Heart left ventricle (tissue), 16 donors: ENCODE data around the gene ZSCAN20. TPM values are rescaled to one million over a fixed set of nuclear protein-coding genes. Genes with fewer than 3 reads are reported as not detected.

ENCODE experiments used
- ATAC-seq, 4 donors: fragments of 200-7000 bp; cut with Tn5 transposase; one replicate each; pipeline ENCODE4 v1.9.1; 2020 to 2022; ENCODE audit warnings: moderate library complexity in 4 of 4, mild to moderate bottlenecking in 3 of 4, moderate number of reproducible peaks in 1 of 4
- DNase-seq, 5 donors: peaks; one replicate each; pipeline ENCODE4 v3.0.0-alpha.2; 2020
- H3K27ac ChIP-seq, 12 donors: fragments of 200-600 bp; sonication (generic) in 4 of 12; one replicate each; pipeline versions ENCODE4 v1.5.0 to v1.8.0; 2016 to 2022; ENCODE audit warnings: mild to moderate bottlenecking in 2 of 12
- H3K27me3 ChIP-seq, 9 donors: fragments of 200-600 bp; sonication (generic) in 2 of 9; one replicate each; pipeline versions ENCODE4 v1.5.1 to v1.8.0; 2016 to 2022; ENCODE audit warnings: mild to moderate bottlenecking in 3 of 9
- H3K36me3 ChIP-seq, 9 donors: fragments of 200-600 bp; sonication (generic) in 2 of 9; one replicate each; pipeline versions ENCODE4 v1.5.0 to v1.8.0; 2018 to 2022; ENCODE audit warnings: mild to moderate bottlenecking in 2 of 9
- H3K4me1 ChIP-seq, 12 donors: fragments of 200-600 bp; sonication (generic) in 4 of 12; one replicate each; pipeline versions ENCODE4 v1.5.0 to v1.8.0; 2016 to 2022; ENCODE audit warnings: mild to moderate bottlenecking in 3 of 12
- H3K4me3 ChIP-seq, 12 donors: fragments of 200-600 bp; sonication (generic) in 4 of 12; one replicate each; pipeline versions ENCODE4 v1.5.0 to v1.8.0; 2017 to 2022; ENCODE audit warnings: mild to moderate bottlenecking in 9 of 12, moderate library complexity in 4 of 12
- H3K9me3 ChIP-seq, 12 donors: fragments of 200-600 bp; sonication (generic) in 4 of 12; one replicate each; pipeline versions ENCODE4 v1.5.0 to v1.8.0; 2016 to 2022; ENCODE audit warnings: mild to moderate bottlenecking in 1 of 12
- CTCF ChIP-seq, 12 donors: fragments of 200-600 bp; sonication (generic) in 4 of 12; IDR thresholded peaks; one replicate each; pipeline versions ENCODE4 v1.5.0 to v1.8.0; 2018 to 2022; ENCODE audit warnings: antibody characterized with exemption in 12 of 12, mild to moderate bottlenecking in 5 of 12
- POLR2A ChIP-seq, 2 donors: fragments of 450-650 bp; IDR thresholded peaks; one replicate each; pipeline ENCODE4 v1.6.1; 2017; ENCODE audit warnings: antibody characterized with exemption in 2 of 2, mild to moderate bottlenecking in 2 of 2, moderate library complexity in 2 of 2
- WGBS, 4 donors: extraction: QIAGEN DNeasy Blood & Tissue Kit in 2 of 4; methylation state at CpG; one replicate each; pipeline versions ENCODE4 v1.1.5 to v1.1.7; 2013 to 2018; 5-methylcytosine and 5-hydroxymethylcytosine counted together
- intact Hi-C, 10 donors: fragments of 100-400 bp; cut with DNase I; formaldehyde crosslinking; loops; one replicate each; pipeline versions ENCODE4 v1.11.1 to v1.14.2; 2022
- polyA plus RNA-seq, 2 donors: library from polyadenylated mRNA; stranded (reverse); fragments of 200-250 nt; gene quantifications; one replicate each; pipeline ENCODE4 v1.2.3, GENCODE V29; 2013
- total RNA-seq, 9 donors: library from RNA; depleted of rRNA in 2 of 9; stranded (reverse); fragments of >200 nt in 2 of 9; fragmentation: NEBNext Ultra II Directional in 3 of 9; extraction: Animal tissue kit (Norgen Biotek cat#: 25700) in 3 of 9; gene quantifications; one replicate each; pipeline versions ENCODE4 v1.1.0 to v1.2.4, GENCODE V29; 2016 to 2023
- donor health status: ischemic (EF 13 %, LVEDD 7.1; RV severe dilation, severe dysfunction).
- donor health status: healthy with polysubstance abuse.
- donor health status: DM: no; HTN: yes; CAD: no.
- donor health status: DM: no; HTN: no; CAD: no.
- donor health status: ischemic (EF 25% LVEDD 6.9; RV normal size, moderate dysfunction).
- donor health status: ischemic (EF 25% LVEDD 5.7; RV mildly dilated, moderate dysfunction).
- donor health status: healthy.
- donor health status: DM: yes; HTN: yes; CAD: no.
- donor health status: ischemic (EF 35%, LVEDD 5.7; RV mildly dilated, moderate dysfunction).
- donor health status: nonischemic (EF 11% LVEDD 7.7; RV severe dilation, severe dysfunction).
- donor health status: DM: yes; HTN: yes; CAD: no.
- donor health status: PGD.
- donor health status: ischemic (EF 29% LVEDD 5.4; RV normal size, mild dysfunction).
- donor health status: nonischemic (EF 23%, LVEDD 6.1; RV moderate dilation, normal function).

Gene ZSCAN20
- total and polyA plus RNA-seq, 11 donors, result 1.4 to 8.8 (median 6.0) TPM

GRCh38 chr1:33466159-33466558 is 6.3 kb upstream of the ZSCAN20 start:
- intact Hi-C loops, result loop anchor here in 7 of 10 donors (5.0 to 10.0 kb wide), 8 partner anchors 99 to 371 kb away; no protein-coding TSS in a partner anchor

GRCh38 chr1:33468011-33468410 is 4.4 kb upstream of the ZSCAN20 start:
- Histone ChIP-seq H3K4me1 (peaks cover 3 to 43% (median 26%) of the 10 kb centered on the region in 12 donors), H3K27me3 (no peaks in the 10 kb centered on the region), H3K9me3 (no peaks in the 10 kb centered on the region), H3K27ac (no peak overlapping the region), H3K36me3 (no peaks in the 10 kb centered on the region), H3K4me3 (no peak overlapping the region)
- 74 to 83% (median 80%) methylated on average over 4 of the region's 4 CpGs for WGBS, 4 donors
- ATAC-seq (no peak), DNase-seq (no peak)
- TF ChIP-seq POLR2A (IDR thresholded peaks at IDR 0.05), result no peak
- no peak for TF ChIP-seq CTCF (IDR thresholded peaks at IDR 0.05)
- intact Hi-C loops, result loop anchor here in 7 of 10 donors (2.0 to 10.0 kb wide), 9 partner anchors 101 to 373 kb away; no protein-coding TSS in a partner anchor

More at GRCh38 chr1:33466159-33466558, 6.3 kb upstream of the ZSCAN20 start:
- H3K4me3 ChIP-seq, result no peak overlapping the region
- TF ChIP-seq CTCF (IDR thresholded peaks at IDR 0.05) (no peak), POLR2A (IDR thresholded peaks at IDR 0.05) (no peak)
- WGBS, 4 donors, result 12 to 24% (median 21%) methylated on average over 6 of the region's 6 CpGs
- peak in 2 of 4 donors; percentile 25 to 29 for ATAC-seq
- no peaks in the 10 kb centered on the region for H3K27me3 ChIP-seq
- peaks cover 0 to 48% (median 26%) of the 10 kb centered on the region in 12 donors for H3K4me1 ChIP-seq
- H3K9me3 ChIP-seq, result no peaks in the 10 kb centered on the region
- peak in 4 of 5 donors; percentile 56 to 72 (median 65) for DNase-seq
- H3K36me3 ChIP-seq, result no peaks in the 10 kb centered on the region
- H3K27ac ChIP-seq, result peak overlapping the region in 2 of 12 donors; percentile 7 to 12

GRCh38 chr1:33468531-33468930 is 3.9 kb upstream of the ZSCAN20 start:
- Histone ChIP-seq H3K9me3 (no peaks in the 10 kb centered on the region), H3K4me1 (peaks cover 3 to 48% (median 31%) of the 10 kb centered on the region in 12 donors)
- 94 to 100% (median 95%) methylated on average over 2 to 4 of the region's 4 CpGs for WGBS, 4 donors

GRCh38 chr1:33468967-33469366 is 3.5 kb upstream of the ZSCAN20 start:
- TF ChIP-seq CTCF (IDR thresholded peaks at IDR 0.05) (no peak), POLR2A (IDR thresholded peaks at IDR 0.05) (no peak)
- ATAC-seq (no peak), DNase-seq (no peak)
- no peaks in the 10 kb centered on the region for H3K36me3 ChIP-seq
- intact Hi-C loops, result loop anchor here in 7 of 10 donors (2.0 to 10.0 kb wide), 9 partner anchors 102 to 374 kb away; no protein-coding TSS in a partner anchor
- 83 to 92% (median 92%) methylated on average over 3 of the region's 3 CpGs for WGBS, 4 donors
- no peaks in the 10 kb centered on the region for H3K9me3 ChIP-seq
- H3K27ac ChIP-seq, result no peak overlapping the region
- no peak overlapping the region for H3K4me3 ChIP-seq
- peaks cover 3 to 51% (median 35%) of the 10 kb centered on the region in 12 donors for H3K4me1 ChIP-seq
- no peaks in the 10 kb centered on the region for H3K27me3 ChIP-seq

More at GRCh38 chr1:33468531-33468930, 3.9 kb upstream of the ZSCAN20 start:
- ATAC-seq (no peak), DNase-seq (no peak)
- no peaks in the 10 kb centered on the region for H3K36me3 ChIP-seq
- intact Hi-C loops, result loop anchor here in 7 of 10 donors (2.0 to 10.0 kb wide), 9 partner anchors 101 to 374 kb away; no protein-coding TSS in a partner anchor
- TF ChIP-seq POLR2A (IDR thresholded peaks at IDR 0.05), result no peak
- TF ChIP-seq CTCF (IDR thresholded peaks at IDR 0.05), result no peak
- no peak overlapping the region for H3K4me3 ChIP-seq
- no peaks in the 10 kb centered on the region for H3K27me3 ChIP-seq
- no peak overlapping the region for H3K27ac ChIP-seq
